Lung microvascular endothelial cell (primary cell): ENCODE data around the gene SAMD4A. TPM values are rescaled to one million over a fixed set of nuclear protein-coding genes. Genes with fewer than 3 reads are reported as not detected.

Experiments
- DNase-seq, 2 donors: peaks; one replicate each; pipeline versions ENCODE4 v3.0.0 to v3.0.0-alpha.2; 2010; ENCODE audit warnings: low read depth in 2 of 2
- total RNA-seq: library from RNA; depleted of rRNA; stranded (reverse); fragments of >200 nt; gene quantifications from 2 replicates; pipeline ENCODE4 v1.2.1, GENCODE V29; 2014

SAMD4A gene
- total RNA-seq, 1 donor from 2014 or later: 43.5 TPM

DNA sequence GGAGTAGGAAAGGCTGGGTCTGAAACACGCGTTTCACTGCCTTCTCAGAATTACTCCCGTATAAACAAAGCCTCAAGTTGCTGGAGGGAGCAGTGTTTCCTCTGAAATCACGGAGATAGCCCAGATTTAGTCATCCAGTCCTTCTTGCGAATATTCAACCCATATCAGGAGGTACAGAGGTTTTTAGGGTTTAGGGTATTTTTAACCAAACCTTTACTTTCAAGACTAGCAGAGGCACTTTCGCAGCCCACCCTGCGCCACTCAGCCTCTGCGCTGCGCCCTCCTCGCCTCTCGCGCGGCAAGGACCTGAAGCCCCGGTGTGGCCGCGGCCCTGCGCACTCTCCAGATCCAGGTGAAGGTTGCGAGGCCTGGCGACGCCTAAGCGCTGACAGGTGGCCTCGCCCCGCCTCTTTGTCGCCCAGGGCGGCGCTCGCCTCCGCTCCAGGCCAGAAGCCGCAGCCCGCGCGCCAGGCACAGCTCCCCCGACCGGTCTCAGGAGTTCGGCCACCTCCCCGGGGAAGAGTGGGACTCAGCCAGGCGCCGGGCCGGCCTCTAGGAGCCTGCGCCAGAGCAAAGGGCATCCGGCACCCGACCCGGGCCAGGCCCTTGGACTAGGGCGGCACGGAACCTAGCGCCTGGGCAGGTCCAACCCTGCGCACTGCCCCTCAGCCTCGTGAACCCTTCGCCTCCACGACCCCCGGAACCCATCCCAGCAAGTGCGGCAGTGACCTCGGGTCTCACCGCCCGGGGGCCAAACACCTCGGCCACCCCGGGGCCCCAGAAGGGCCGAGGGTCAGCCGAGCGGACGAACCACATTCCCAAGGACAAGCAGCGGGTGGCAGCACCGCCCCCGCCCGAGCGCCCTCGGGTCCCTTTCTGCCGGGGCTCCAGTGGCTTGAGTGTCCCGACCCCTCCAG lies 1.8 kb upstream of the SAMD4A start:
- peak; percentile 70 to 72 for DNase-seq

DNA sequence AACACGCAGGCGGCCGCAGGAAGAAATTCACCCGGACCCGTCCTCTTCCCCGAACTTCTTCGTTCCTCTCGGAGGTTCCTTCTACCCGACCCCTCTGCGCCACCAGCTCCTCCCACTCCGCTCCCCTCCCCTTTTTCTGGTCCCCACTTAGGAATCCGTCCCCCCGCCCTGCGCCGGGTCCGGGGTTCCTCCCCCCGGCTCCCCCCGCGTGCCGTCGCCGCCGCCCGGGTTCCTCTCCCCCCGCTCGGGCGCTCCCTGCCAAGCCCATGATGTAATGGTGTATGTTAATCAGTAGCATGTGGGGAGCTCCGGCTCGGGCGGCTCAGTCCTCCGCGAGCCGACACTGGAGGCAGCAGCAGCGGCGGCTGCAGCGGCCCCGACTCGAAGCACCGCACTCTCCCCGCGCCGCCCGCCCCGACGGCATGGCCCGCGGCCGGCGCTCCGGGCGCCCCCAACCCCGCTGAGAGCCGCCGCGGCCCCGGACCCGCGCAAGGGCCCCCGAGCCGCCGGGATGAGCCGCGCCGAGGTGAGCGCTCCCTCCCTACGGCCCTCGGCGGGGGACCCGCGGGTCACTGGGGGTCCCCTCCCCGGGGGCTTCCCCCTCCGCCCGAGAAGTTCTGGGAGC lies 1.0 kb upstream of the SAMD4A start:
- DNase-seq: peak; percentile 92 to 95

DNA sequence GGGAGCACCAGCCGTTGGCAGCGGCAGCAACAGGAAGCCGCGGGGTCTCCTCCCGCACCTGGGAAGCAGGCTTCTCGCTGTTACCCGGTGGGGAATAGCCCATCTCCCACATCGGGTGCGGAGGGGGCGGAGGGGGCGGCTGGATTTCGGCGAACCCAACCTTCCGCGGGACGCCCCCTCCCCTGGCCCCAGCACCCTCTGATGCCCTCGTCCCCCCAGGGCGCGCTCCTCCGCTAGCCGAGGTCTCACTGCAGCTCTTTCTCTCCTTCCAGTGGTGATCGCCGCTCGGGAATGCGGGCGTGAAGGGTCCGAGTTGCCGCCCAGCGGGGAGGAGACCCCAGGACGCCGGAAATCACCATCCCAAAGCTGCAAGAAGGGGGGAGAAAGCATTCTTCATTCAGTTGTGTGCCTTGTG lies 303 bp downstream of the SAMD4A start:
- DNase-seq: peak; percentile 24 to 31

DNA sequence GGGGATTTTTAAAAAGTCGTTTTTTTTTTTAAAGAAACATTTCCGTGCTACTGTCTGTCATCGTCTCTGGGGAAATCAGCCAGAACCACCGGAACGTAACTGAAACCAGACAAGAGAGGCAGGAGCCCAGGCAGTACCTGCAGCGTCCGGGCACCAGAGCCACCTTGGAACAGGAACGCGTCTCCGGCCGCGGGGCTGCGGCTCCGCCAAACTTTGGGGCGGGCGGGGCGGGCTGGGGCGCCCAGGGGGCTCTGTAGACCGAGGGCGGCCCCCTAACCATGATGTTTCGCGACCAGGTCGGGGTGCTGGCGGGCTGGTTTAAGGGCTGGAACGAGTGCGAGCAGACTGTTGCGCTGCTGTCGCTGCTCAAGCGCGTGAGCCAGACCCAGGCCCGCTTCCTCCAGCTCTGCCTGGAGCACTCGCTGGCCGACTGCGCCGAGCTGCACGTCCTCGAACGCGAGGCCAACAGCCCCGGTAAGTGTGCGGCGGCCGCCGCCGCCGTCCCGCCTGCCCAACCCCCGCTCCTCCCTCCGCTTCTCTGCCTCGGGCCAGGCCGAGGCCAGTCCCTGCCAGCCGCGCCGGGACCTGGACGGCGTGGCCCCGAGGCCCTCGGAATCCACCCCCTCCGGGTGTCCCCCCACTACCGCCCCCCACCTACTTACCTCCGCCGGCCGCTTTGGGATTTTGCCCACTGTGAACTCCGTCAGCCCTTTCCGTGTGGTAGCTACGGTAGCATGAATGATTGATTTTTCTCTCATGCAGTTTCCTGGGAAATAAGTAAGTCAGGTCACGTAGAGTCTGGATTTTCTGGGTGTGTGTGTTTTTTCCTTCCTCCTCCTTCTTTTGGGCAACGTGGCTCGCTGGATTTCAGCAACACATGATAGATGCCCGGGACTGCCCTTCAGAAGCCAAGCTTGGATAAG lies 972 bp downstream of the SAMD4A start:
- DNase-seq: peak; percentile 52 to 66

DNA sequence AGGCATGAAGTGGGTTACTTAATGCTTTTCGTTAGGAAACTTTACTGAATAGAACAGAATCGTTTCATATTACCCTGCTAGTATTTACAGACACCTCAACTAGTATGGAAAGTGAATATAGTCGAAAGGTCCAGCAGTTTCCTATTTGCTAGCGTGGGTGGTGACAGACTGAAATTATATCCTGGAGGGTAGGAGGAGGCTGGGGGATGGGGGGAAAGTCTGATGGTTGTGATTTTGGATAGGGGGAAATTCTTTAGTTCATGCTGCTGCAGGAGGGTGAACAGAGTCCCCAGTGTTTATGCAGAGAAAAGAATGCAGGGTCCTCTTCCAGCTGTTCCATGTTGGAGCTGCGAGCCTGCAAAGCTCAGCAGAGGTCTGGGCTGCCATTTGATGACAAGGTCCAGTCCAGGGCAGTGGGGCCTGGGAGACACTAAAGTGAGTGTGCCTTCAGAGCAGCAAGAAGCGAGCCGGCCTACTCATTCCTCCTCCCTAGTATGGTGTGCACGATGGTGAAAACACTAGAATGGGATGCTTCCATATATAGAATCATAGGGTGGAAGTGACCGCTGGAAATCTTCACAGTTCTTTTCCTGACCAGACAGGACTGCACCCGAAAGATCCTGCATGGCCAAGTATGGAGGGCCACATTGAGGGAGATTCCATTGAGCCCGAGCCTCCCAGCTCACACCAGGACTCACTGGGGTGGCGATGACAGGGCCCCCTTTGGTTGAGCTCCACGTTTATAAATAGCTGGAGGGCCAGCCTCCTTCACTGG lies 2.1 kb downstream of the SAMD4A start:
- peak; percentile 31 to 60 for DNase-seq

DNA sequence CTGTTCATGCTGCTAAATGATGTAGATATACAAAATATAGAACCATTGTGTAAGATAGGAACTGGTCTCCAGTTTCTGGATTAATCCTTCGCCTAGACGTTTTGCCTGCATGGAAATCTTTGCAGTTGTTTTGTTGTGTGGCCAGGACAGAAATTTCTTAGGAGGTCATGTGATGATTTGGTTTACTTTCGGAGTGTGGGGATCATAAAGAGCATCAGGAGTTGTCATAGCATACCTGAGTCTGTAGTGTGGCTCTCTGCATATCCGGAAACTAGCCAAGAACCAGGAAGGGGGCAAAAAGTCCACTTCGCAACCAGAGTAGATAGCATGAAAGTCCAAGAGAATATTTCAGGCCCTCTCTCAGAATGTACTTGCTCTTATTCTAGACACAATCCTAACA lies 3.1 kb downstream of the SAMD4A start:
- no peak for DNase-seq

DNA sequence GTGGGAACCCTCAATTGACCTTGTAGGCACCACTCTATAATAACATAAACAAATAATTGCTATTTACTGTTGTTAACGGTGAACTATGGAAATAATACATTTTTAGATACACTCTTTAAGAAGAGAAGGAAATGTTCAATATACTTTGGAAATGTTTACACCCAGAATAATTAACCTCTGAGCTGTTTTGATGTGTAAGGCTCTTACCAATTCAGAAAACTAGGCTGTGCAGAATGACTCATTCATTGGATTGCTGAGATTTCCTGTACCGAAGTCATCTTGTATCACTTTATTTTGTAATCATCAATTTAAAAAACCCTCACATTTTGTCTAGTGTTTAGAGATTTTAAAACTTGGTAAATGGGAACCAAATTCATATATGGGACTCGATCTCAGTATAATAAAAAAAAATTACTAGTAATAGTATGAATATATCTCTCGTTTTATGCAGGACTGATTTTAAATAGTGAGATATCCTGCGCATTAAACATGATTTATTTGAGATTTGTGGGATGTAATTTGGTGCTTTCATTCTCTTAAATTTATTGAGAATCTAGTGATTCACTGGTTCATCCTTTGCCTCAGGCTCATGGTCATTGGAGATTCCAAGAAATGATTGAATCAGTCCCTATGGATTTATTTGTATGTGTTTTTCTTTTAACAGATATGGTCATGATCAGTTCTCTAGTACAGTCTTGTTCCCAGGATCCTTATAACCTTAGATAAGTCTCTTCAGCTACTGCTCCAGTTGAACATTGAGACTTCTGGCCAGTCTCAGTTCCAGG lies 3.9 kb downstream of the SAMD4A start:
- peak; percentile 35 to 86 for DNase-seq

DNA sequence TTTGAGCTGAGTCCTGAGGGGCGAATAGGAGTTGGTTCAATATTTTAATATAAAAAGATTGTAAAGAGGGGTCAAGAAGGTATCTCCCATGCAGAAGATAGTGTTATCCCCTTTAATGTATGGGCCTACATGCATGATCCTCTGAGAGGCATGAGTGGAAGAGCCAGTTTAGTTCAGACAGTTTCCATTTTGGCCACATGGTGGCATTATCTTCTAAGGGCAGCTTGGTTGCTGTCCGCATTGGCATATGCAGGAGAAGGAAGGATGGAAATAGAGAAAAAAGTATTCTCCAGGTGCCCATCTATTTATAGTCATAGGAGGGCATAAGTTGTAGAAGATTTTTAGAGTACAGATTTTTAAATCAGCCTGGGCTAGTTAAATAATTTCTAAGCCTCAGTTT lies 5.4 kb downstream of the SAMD4A start:
- DNase-seq: peak; percentile 45 to 58

DNA sequence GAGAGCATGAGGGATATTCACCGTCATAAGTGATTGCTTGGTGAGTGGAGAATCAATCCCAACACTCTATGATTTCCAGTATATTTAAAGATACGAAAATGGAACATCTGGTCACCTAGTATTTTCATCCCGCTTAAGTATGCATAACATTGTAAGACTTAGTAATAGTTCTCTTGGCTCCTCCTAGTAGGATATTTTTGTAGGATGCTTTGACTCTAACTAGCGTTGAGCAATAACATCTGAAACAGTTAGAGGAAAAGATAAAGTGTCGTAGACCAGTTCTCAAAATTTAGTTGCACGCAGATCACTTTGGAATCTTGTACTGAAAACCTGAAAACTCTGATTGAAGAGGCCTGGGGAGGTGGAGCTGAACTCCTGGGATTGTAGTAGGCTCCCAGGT lies 7.6 kb downstream of the SAMD4A start:
- DNase-seq: no peak

DNA sequence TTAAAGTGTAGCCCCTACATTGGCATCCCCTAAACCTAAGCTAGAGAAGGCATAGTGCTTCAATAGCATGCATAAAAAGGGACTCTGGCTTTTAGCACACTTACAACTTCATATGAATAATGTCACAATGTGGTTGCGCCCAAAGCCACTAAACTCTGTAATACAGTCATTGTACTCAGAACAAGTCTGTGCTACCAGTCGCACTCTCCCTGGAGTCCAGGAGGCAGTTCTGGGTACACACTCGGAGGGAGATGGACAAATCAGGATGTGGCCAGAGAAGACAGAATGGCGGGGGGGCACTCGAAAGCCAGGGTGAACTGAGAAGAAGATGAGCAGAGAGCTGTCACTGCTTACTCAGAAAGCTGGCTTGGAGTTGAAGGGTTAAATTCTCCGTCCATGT lies 10.6 kb downstream of the SAMD4A start:
- no peak for DNase-seq

DNA sequence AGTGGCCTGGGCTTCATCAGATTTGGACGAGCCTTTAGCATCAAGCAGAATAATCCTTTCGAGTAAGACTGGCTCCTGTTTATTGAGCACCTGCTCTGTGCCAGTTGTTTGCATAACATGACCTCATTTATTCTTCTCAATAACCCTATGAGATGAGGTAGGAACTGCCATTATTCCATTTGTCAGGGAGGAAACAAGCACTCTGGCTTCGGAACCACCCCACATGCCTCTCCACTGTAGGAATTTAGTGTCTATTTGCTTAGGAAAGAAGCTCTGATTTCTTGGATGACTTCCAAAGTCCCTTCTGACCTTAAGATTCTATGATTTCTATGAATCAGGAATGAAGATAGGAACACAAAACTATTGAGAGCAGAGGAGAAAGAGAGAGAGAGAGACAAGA lies 11.0 kb downstream of the SAMD4A start:
- DNase-seq: peak; percentile 58 to 72

DNA sequence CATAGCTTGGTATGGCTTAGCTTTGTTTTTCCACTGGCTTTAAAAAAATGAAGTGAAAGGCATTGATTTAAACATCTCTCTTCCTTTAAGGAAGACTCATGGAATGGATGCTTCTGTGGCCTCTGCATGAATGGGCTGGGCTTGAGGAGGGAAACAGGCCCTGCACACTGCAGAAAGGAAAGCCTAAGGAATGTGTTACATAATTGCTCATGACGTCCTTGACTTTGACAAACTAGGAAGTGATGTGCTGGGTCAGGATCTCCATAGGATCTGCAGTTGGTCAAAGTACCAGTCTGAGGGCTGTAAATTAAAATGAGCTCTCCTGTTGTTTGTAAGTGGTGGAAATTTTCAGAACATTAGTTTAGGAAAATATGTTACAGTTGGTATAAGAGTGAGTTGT lies 12.7 kb downstream of the SAMD4A start:
- peak in 1 of 2 donors; percentile 82 for DNase-seq

DNA sequence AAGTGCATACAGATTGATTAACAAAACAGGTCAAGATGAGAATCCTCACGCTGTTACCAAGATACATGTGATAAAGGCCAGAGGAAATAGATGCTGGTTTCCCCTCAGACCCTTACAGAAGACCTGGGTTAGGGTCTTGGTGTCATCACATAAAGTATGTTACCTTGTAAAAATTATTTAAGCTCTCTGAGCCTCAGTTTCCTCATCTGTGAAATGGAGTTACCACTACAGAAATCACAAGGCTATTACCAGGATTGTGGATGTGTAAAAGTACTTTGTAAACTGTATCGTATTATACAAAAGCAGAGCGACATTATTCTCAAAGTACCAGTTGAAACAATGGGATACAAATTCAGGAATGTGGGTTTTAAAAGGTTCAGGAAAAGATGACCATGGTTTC lies 14.0 kb downstream of the SAMD4A start:
- DNase-seq: no peak

DNA sequence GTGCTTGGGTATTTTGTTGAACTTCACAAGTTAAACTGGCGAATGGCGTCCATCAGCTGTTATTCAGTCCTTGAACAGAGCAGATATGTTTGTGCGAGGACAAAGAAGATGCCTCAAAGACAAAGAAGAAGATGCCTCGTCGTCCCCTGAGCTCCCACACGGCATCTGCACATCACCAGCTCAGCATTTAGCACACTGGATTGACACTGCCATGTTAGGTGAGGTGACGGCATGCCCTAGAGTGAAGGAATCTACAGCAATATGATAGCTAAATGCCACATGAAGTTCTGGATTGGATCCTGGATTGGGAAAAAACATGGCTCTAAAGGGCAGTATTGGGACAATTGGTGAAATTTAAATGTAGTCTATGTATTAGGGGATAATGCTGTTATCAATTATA lies 15.4 kb downstream of the SAMD4A start:
- no peak for DNase-seq

DNA sequence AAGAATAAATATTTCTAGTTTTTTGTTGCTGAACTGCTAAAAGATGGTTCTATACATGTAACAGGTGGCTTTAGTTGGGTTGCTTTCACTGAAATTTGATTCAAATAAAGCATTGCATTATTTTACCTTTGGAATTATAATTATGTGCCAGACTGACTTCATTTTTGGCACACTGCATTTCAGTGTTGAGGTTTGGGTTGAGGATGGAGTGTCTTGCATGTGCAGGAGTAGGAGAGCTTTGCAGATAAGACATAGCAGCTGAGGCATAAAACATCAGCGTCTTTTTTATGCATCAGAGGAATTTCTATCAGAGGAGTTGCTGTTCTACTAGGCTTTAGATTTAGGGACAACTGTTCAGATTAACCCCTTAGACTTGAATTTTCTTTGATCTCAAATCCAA lies 17.2 kb downstream of the SAMD4A start:
- DNase-seq: no peak

DNA sequence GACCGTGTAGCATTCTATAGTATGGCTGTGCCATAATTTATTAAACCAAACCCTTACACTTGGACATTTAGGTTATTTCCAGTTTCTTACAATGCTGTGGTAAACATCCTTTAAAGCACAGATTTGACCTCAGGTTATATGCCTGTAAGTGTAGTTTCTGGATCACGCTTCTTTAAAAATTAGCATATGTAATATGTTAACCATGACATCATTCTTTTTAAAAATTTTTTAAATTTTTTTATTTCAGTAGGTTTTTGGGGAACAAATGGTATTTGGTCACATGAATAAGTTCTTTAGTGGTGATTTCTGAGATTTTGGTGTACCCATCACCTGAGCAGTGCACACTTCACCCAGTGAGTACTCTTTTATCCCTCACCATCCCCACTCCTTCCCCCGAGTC lies 18.3 kb downstream of the SAMD4A start:
- DNase-seq: no peak

DNA sequence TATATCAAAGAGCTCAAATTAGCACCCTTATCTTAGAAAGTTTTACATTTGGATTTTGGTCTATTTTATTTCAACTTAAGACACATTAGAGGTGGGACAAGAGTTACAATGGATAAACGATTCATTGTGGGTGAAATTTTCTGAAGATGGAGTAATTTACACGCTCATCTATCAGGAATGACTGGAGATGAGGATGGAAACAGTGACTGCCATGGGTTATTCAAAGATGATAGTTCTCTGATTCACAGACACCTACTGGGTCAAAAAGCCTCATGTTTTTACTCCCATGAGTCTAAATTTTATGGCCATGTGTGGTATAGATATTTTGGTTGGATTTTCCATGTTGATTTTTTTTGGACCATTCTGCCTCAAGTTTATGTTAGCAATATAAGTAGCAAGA lies 22.1 kb downstream of the SAMD4A start:
- DNase-seq: no peak

DNA sequence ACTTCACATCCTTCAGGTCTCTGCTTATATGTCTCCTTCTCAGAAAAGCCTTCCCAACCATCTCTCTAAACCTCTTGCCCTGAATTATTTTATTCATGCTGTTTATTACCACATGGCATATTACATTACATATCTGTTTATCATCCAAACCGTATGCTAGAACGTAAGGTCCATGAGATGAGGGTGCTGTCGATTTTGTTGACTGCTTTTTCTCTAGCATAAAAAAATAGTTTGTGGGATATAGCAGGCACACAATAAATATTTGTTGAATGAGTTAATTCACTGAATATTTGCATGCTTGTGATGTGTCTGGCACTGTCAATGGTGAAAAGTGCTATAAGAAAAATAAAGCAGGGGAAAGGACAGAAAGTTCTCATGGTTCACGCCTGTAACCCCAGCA lies 22.9 kb downstream of the SAMD4A start:
- DNase-seq: no peak

DNA sequence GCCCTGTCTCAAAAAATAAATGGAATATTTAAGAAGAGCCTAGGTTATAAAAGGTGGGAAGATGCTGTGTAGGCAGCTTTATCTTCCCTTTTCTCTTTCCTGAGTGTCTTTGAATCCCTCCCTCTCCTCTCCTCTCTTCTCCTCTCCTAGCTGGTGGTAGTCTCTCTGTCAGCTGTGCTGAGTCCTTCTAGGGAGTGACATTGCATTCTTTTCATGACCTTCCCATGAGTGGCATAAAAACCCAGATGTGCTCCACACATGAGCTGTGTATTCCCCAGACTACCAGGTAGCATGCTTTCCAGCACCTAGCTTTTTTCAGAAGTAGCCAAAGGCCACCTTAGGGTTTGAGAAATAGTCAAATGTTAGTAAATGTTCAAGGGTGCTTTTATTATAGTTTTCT lies 23.6 kb downstream of the SAMD4A start:
- no peak for DNase-seq

DNA sequence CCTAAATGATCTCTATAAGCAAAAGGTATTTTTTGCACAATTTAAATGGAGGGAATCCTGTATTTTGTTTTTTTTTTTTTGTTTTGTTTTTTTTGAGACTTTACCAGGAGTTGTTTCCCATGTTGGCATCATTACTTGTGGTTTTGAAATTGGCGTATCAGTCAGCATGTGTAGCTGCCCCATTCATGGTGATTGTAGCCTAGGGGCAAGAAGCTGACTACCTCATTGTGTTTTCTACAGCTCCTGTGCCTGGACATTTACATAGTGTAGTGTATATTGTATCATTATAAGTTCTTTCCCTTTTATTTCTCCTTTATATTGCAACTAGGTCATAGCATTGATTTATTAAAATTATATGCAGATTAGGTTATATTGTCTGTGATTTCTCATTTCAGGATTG lies 24.5 kb downstream of the SAMD4A start:
- no peak for DNase-seq
